Suppressor macrophage treated with lipopolysaccharide for 1 hour (primary cell): ENCODE data around the gene OR2Z1.
"Not testable (repeated sequence)": the region's sequence is repeated elsewhere in the genome, so short reads cannot be mapped to it uniquely, and the experiment has no call there.

Experiments
- DNase-seq, 3 donors: peaks; one replicate each; pipeline ENCODE4 v3.0.0-alpha.2; 2020 to 2022

The OR2Z1 gene

GRCh38 chr19:8703223-8703622, 18.2 kb upstream of the OR2Z1 start:
- no peak for DNase-seq

GRCh38 chr19:8705304-8705703, 16.1 kb upstream of the OR2Z1 start:
- DNase-seq: not testable (repeated sequence)

GRCh38 chr19:8705742-8706141, 15.7 kb upstream of the OR2Z1 start:
- no peak for DNase-seq

- not testable (repeated sequence) for DNase-seq
Observed at GRCh38 chr19:8710337-8710736, 11.1 kb upstream of the OR2Z1 start.

- DNase-seq: no peak
Observed at GRCh38 chr19:8722032-8722431, 598 bp downstream of the OR2Z1 start.

- DNase-seq: no peak
Observed at GRCh38 chr19:8724276-8724675, 2.8 kb downstream of the OR2Z1 start.

- DNase-seq: no peak
Observed at GRCh38 chr19:8731428-8732169, 10.2 kb downstream of the OR2Z1 start.

- DNase-seq: no peak
Observed at GRCh38 chr19:8738377-8738776, 16.9 kb downstream of the OR2Z1 start.

- not testable (repeated sequence) for DNase-seq
Observed at GRCh38 chr19:8739291-8740065, 18.0 kb downstream of the OR2Z1 start.

- not testable (repeated sequence) for DNase-seq
Observed at GRCh38 chr19:8767257-8767656, 45.8 kb downstream of the OR2Z1 start.

GRCh38 chr19:8769265-8769664, 47.8 kb downstream of the OR2Z1 start:
- not testable (repeated sequence) for DNase-seq

GRCh38 chr19:8773587-8773986, 52.2 kb downstream of the OR2Z1 start:
- not testable (repeated sequence) for DNase-seq
